Measurements from ENCODE around the gene WRAP73. TPM values are rescaled to one million over a fixed set of nuclear protein-coding genes. Genes with fewer than 3 reads are reported as not detected.
A peak's percentile ranks its signal among the peaks of the same experiment; 100 is the strongest.

The WRAP73 gene
- total RNA-seq, 3 donors from 2014 or later (not counting 1 experiment from before 2014, with no cell fraction given), result 27.8 to 35.4 (median 30.1) TPM

DNA sequence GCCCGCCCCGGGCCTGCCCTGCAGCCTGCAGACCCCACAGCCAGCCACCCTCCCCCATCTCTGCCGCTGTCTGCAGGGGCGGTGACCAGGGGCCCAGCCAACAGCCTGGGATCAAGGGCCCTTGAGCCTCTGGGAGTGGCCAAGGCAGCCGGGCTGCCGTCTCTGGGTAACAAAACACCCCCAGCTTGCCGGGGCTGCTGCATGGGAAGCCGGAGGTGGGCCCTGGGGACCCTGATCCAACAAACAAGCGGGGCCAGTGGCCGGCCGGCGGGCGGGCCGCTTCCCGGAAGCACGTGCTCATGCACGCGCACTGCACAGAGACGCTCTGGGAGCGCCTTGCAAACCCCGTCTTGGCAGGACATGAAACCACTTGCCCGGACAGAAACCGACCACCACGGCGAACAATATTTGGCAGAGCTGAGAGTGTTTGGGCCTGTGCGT, 51.8 kb downstream of the WRAP73 start:
- WGBS (ENCODE audit: insufficient coverage), result 24% methylated on average over 26 of the region's 26 CpGs
- Histone ChIP-seq H3K4me3 (ENCODE audit: low read length) (no peak overlapping the region), H3K4me1 (ENCODE audit: control insufficient read depth, insufficient read depth, low read length) (peaks cover 41% of the 10 kb centered on the region)

GRCh38 chr1:3597599-3597964, 52.3 kb downstream of the WRAP73 start:
- no peaks in the 10 kb centered on the region for H3K9me3 Mint-ChIP-seq
- peak overlapping the region; percentile 84 to 93 for H3K27ac Mint-ChIP-seq
- DNase-seq (peak in 1 of 2 donors; percentile 54), ATAC-seq (peak; percentile 39 to 59 (median 54))
- H3K27me3 Mint-ChIP-seq (ENCODE audit: low read depth in 2 of 2), result no peaks in the 10 kb centered on the region
- peak overlapping the region; percentile 91 for H3K4me3 Mint-ChIP-seq
- H3K4me1 ChIP-seq (ENCODE audit: control insufficient read depth, insufficient read depth, low read length), result peaks cover 41% of the 10 kb centered on the region
- H3K27ac ChIP-seq (ENCODE audit: low read length), result peak overlapping the region; percentile 43
- H3K27me3 ChIP-seq (ENCODE audit: control insufficient read depth, insufficient read depth, low read length), result no peaks in the 10 kb centered on the region
- under 1% methylated on average over 11 of the region's 11 CpGs for WGBS (ENCODE audit: insufficient coverage)
- TF ChIP-seq, protein P1, sequence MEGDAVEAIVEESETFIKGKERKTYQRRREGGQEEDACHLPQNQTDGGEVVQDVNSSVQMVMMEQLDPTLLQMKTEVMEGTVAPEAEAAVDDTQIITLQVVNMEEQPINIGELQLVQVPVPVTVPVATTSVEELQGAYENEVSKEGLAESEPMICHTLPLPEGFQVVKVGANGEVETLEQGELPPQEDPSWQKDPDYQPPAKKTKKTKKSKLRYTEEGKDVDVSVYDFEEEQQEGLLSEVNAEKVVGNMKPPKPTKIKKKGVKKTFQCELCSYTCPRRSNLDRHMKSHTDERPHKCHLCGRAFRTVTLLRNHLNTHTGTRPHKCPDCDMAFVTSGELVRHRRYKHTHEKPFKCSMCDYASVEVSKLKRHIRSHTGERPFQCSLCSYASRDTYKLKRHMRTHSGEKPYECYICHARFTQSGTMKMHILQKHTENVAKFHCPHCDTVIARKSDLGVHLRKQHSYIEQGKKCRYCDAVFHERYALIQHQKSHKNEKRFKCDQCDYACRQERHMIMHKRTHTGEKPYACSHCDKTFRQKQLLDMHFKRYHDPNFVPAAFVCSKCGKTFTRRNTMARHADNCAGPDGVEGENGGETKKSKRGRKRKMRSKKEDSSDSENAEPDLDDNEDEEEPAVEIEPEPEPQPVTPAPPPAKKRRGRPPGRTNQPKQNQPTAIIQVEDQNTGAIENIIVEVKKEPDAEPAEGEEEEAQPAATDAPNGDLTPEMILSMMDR (IDR thresholded peaks at IDR 0.05), result no peak
- H3K9me3 ChIP-seq (ENCODE audit: control insufficient read depth, insufficient read depth, low read length), result no peaks in the 10 kb centered on the region
- intact Hi-C loops (cut with micrococcal nuclease), result no loop called here
- no peaks in the 10 kb centered on the region for H3K36me3 ChIP-seq (ENCODE audit: control insufficient read depth, insufficient read depth, low read length)
- no peak overlapping the region for H3K4me3 ChIP-seq (ENCODE audit: low read length)
- no peaks in the 10 kb centered on the region for H3K36me3 Mint-ChIP-seq
- H3K4me1 Mint-ChIP-seq, result peaks cover 28 to 47% of the 10 kb centered on the region in 2 donors

More for the DNA sequence above, 51.8 kb downstream of the WRAP73 start:
- Mint-ChIP-seq H3K27me3 (ENCODE audit: low read depth in 2 of 2) (no peaks in the 10 kb centered on the region), H3K9me3 (no peaks in the 10 kb centered on the region), H3K36me3 (no peaks in the 10 kb centered on the region), H3K4me1 (peaks cover 28 to 47% of the 10 kb centered on the region in 2 donors), H3K27ac (peak overlapping the region; percentile 84 to 93), H3K4me3 (peak overlapping the region; percentile 91)
- TF ChIP-seq, protein P1 (IDR thresholded peaks at IDR 0.05), result no peak
- no peaks in the 10 kb centered on the region for H3K36me3 ChIP-seq (ENCODE audit: control insufficient read depth, insufficient read depth, low read length)
- H3K9me3 ChIP-seq (ENCODE audit: control insufficient read depth, insufficient read depth, low read length), result no peaks in the 10 kb centered on the region
- peak overlapping the region; percentile 23 for H3K27ac ChIP-seq (ENCODE audit: low read length)
- DNase-seq (no peak), ATAC-seq (no peak)
- intact Hi-C loops (cut with micrococcal nuclease), result no loop called here
- H3K27me3 ChIP-seq (ENCODE audit: control insufficient read depth, insufficient read depth, low read length), result no peaks in the 10 kb centered on the region

- H3K27ac Mint-ChIP-seq, result peak overlapping the region; percentile 84 to 93
- no peaks in the 10 kb centered on the region for H3K9me3 Mint-ChIP-seq
- no peaks in the 10 kb centered on the region for H3K9me3 ChIP-seq (ENCODE audit: control insufficient read depth, insufficient read depth, low read length)
- no peak for DNase-seq
- H3K36me3 ChIP-seq (ENCODE audit: control insufficient read depth, insufficient read depth, low read length), result no peaks in the 10 kb centered on the region
- H3K4me3 ChIP-seq (ENCODE audit: low read length), result no peak overlapping the region
- no peaks in the 10 kb centered on the region for H3K27me3 Mint-ChIP-seq (ENCODE audit: low read depth in 2 of 2)
- H3K4me1 ChIP-seq (ENCODE audit: control insufficient read depth, insufficient read depth, low read length), result peaks cover 41% of the 10 kb centered on the region
- peak in 2 of 3 donors; percentile 2 to 10 for ATAC-seq
- no peaks in the 10 kb centered on the region for H3K27me3 ChIP-seq (ENCODE audit: control insufficient read depth, insufficient read depth, low read length)
- intact Hi-C loops (cut with micrococcal nuclease), result no loop called here
- H3K4me3 Mint-ChIP-seq, result peak overlapping the region; percentile 91
- peak overlapping the region; percentile 43 for H3K27ac ChIP-seq (ENCODE audit: low read length)
- TF ChIP-seq, protein P1 (IDR thresholded peaks at IDR 0.05), result no peak
- no peaks in the 10 kb centered on the region for H3K36me3 Mint-ChIP-seq
- WGBS (ENCODE audit: insufficient coverage), result 52% methylated on average over 29 of the region's 29 CpGs
- peaks cover 28 to 52% of the 10 kb centered on the region in 2 donors for H3K4me1 Mint-ChIP-seq
Observed at GRCh38 chr1:3596663-3597598, 53.0 kb downstream of the WRAP73 start.
